Spleen (tissue), 11 donors: ENCODE results near the gene ILKAP. TPM values are rescaled to one million over a fixed set of nuclear protein-coding genes. Genes with fewer than 3 reads are reported as not detected.

Experiments
- DNase-seq: peaks from one replicate; pipeline ENCODE4 v3.0.0-alpha.2; 2020
- H3K27ac ChIP-seq, 8 donors: fragments of 200-600 bp; sonication (generic) in 7 of 8; 1 replicate in 4 of 8; 2 replicates in 4 of 8; pipeline versions ENCODE4 v1.5.0 to v1.8.0; 2016 to 2021; ENCODE audit warnings: inconsistent platforms in 4 of 8, mild to moderate bottlenecking in 4 of 8, moderate library complexity in 1 of 8
- H3K27me3 ChIP-seq, 7 donors: fragments of 200-600 bp; sonication (generic) in 6 of 7; replicated peaks in 1 of 7; 1 replicate in 4 of 7; 2 replicates in 3 of 7; pipeline versions ENCODE4 v1.5.0 to v1.8.0; 2016 to 2021; ENCODE audit warnings: inconsistent platforms in 3 of 7, mild to moderate bottlenecking in 1 of 7
- H3K36me3 ChIP-seq, 6 donors: fragments of 200-600 bp; sonication (generic) in 5 of 6; 1 replicate in 4 of 6; 2 replicates in 2 of 6; pipeline versions ENCODE4 v1.5.0 to v1.8.0; 2016 to 2021; ENCODE audit warnings: inconsistent platforms in 2 of 6
- H3K4me1 ChIP-seq, 6 donors: fragments of 200-600 bp; sonication (generic) in 5 of 6; 1 replicate in 3 of 6; 2 replicates in 3 of 6; pipeline versions ENCODE4 v1.5.0 to v1.8.0; 2016 to 2021; ENCODE audit warnings: inconsistent platforms in 3 of 6
- H3K4me3 ChIP-seq, 8 donors: fragments of 200-600 bp; sonication (generic) in 7 of 8; 1 replicate in 4 of 8; 2 replicates in 4 of 8; pipeline versions ENCODE4 v1.5.0 to v1.8.0; 2016 to 2021; ENCODE audit warnings: inconsistent platforms in 4 of 8, mild to moderate bottlenecking in 4 of 8, moderate library complexity in 2 of 8
- H3K9me3 ChIP-seq, 8 donors: fragments of 200-600 bp; sonication (generic) in 7 of 8; 1 replicate in 4 of 8; 2 replicates in 4 of 8; pipeline versions ENCODE4 v1.5.0 to v1.8.0; 2016 to 2021; ENCODE audit warnings: inconsistent platforms in 4 of 8
- POLR2A ChIP-seq, 3 donors: fragments of 450-650 bp; IDR thresholded peaks; one replicate each; pipeline ENCODE4 v1.5.1; 2017; ENCODE audit warnings: antibody characterized with exemption in 3 of 3, mild to moderate bottlenecking in 1 of 3
- POLR2AphosphoS5 ChIP-seq, 3 donors: sonication (generic); formaldehyde crosslinking; IDR thresholded peaks; one replicate each; pipeline ENCODE4 v1.5.1; 2017; ENCODE audit warnings: antibody characterized with exemption in 3 of 3
- WGBS, 5 donors: extraction: QIAGEN DNeasy Blood & Tissue Kit in 3 of 5; methylation state at CpG; one replicate each; pipeline versions ENCODE4 v1.1.5 to v1.1.7; 2013 to 2018; 5-methylcytosine and 5-hydroxymethylcytosine counted together
- intact Hi-C: fragments of 100-400 bp; cut with DNase I; formaldehyde crosslinking; loops from one replicate; pipeline ENCODE4 v1.15.0; 2023; ENCODE audit warnings: low total_unique reads
- polyA plus RNA-seq, 3 donors: library from polyadenylated mRNA; stranded (reverse); fragments of 200-250 nt; gene quantifications; one replicate each; pipeline ENCODE4 v1.2.1, GENCODE V29; 2013
- total RNA-seq, 7 donors: library from RNA; depleted of rRNA in 3 of 7; stranded (reverse); fragments of >200 nt in 3 of 7; fragmentation: NEBNext Ultra II Directional in 4 of 7; extraction: Animal tissue kit (Norgen Biotek cat#: 25700) in 4 of 7; gene quantifications; one replicate each; pipeline versions ENCODE4 v1.1.0 to v1.2.1, GENCODE V29; 2016 to 2021
- TF ChIP-seq, protein P1 (sequence below), 11 experiments: fragments of 200-600 bp in 7 of 11; fragments of 450-650 bp in 4 of 11; sonication (generic) in 4 of 11; IDR thresholded peaks in 8 of 11; conservative IDR thresholded peaks in 3 of 11; 1 replicate in 7 of 11; 2 replicates in 4 of 11; pipeline versions ENCODE4 v1.4.0 to v1.8.0; 2016 to 2021; ENCODE audit warnings: antibody characterized with exemption in 11 of 11, inconsistent platforms in 4 of 11, mild to moderate bottlenecking in 1 of 11
- donor health status: healthy with polysubstance abuse.
- donor health status: DM: no; HTN: no; CAD: no; lungs with moderate emphysema.
- donor health status: DM: no; HTN: no; CAD: no.
- donor health status: Bipolar disorder and iron deficiency.
- donor health status: healthy.
- donor health status: DM: no; HTN: no; CAD: no.
- donor health status: DM: yes; HTN: yes; CAD: no.

Gene ILKAP
- total and polyA plus RNA-seq, 10 donors, result 39.7 to 64.5 (median 50.1) TPM

DNA sequence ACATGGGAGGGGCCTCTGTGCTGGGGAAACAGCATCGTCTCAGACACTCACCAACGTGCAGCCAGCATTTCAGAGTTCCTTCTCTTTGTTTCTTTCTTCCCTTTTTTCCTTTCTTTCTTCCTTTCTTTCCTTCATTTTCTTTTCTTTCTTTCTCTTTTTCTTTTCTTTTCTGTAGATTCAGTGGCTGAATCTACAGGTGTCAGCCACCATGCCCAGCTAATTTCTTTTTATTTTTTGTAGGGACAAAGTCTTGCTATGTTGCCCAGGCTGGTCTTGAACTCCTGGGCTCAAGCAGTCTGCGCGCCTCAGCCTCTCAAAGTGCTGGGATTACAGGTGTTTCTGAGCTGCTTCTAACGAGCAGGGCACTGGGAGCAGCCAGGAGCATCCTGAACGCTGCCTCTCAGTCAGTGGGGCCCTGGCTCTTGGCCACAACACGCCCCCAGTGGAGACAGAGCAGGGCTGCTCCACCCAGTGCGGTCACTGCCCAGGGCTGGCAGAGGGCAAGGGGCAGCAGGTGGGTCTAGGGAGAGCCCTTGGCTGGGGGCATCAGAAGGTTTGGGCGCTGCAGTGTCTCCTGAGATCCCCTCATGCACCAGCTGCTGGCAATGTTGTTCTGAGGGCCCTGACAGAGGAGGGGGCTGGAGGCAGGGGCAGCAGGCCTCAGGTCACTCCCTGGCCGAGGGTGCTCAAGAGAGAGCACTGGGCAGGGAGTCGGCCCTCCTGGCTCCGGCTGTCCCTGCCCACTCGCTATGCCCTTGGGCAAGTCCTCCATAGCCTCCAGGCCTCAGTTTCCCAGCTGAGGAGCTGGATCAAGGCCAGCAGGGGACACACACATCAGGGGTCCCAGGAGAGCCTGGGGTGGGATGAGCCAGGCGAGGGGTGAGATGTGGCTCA, 69.7 kb downstream of the ILKAP start:
- TF ChIP-seq, protein P1, sequence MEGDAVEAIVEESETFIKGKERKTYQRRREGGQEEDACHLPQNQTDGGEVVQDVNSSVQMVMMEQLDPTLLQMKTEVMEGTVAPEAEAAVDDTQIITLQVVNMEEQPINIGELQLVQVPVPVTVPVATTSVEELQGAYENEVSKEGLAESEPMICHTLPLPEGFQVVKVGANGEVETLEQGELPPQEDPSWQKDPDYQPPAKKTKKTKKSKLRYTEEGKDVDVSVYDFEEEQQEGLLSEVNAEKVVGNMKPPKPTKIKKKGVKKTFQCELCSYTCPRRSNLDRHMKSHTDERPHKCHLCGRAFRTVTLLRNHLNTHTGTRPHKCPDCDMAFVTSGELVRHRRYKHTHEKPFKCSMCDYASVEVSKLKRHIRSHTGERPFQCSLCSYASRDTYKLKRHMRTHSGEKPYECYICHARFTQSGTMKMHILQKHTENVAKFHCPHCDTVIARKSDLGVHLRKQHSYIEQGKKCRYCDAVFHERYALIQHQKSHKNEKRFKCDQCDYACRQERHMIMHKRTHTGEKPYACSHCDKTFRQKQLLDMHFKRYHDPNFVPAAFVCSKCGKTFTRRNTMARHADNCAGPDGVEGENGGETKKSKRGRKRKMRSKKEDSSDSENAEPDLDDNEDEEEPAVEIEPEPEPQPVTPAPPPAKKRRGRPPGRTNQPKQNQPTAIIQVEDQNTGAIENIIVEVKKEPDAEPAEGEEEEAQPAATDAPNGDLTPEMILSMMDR (IDR thresholded peaks at IDR 0.05 in 8 of 11, conservative IDR thresholded peaks at IDR 0.05 in 3 of 11), result no peak
- TF ChIP-seq POLR2A (IDR thresholded peaks at IDR 0.05) (no peak), POLR2AphosphoS5 (IDR thresholded peaks at IDR 0.05) (no peak)
- DNase-seq, result peak; percentile 51
- no peaks in the 10 kb centered on the region for H3K36me3 ChIP-seq
- no peak overlapping the region for H3K4me3 ChIP-seq
- 63 to 80% (median 73%) methylated on average over 10 to 14 of the region's 14 CpGs for WGBS, 5 donors
- H3K27me3 ChIP-seq, result peaks cover 0 to 3% (median 0%) of the 10 kb centered on the region in 7 donors
- no peak overlapping the region for H3K27ac ChIP-seq
- peaks cover 0 to 9% (median 3%) of the 10 kb centered on the region in 6 donors for H3K4me1 ChIP-seq
- H3K9me3 ChIP-seq, result no peaks in the 10 kb centered on the region
- intact Hi-C loops, result no loop called here

DNA sequence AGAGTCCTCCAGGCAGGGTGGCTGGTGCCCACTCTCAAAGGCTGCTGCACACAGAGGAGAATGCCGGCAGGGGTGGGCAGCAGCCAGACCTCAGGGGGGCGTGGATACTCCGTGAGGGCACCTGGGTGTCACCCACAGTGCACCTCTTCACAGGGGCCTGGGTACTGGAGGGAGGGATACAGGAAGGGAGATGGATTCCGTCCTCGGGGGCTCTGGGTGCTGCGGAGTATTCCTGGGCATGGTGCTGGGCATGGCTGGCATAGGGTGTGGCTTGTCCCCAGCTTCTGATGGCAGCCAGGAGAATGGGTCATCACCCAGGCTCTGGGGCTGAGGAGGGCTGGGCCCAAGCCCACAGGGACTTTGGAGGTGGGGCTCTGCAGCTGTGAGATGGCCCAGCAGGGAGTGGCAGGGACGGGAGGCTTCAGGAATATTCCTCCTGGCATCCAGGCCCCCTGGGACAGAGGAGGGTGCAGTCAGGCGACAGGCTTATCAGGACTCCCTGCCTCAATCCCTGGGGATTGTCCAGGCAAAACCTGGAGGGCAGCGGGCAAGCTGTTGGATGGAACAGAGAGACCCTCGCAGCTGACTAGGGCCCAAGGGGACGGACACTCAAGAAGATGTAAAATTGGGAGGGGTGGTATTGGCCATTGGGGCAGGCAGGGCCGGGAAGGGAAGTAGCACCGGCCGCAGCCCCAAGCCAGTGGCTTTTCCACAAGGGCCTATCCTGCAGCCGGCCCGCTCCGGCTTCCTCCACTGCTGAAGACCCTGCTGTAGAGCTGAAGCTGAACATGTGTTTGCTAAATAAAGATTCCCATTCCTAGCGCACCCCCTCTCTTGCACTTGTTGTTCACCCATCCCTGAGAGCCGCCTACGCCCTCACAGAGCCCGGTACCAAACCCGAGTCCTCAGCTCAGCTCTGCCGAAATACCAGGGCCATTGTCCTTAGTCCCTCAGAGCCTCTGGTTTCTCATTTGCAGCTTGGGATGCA, 70.7 kb downstream of the ILKAP start:
- Histone ChIP-seq H3K4me3 (no peak overlapping the region), H3K9me3 (no peaks in the 10 kb centered on the region), H3K27ac (no peak overlapping the region), H3K27me3 (peaks cover 0 to 5% (median 0%) of the 10 kb centered on the region in 7 donors), H3K4me1 (no peaks in the 10 kb centered on the region), H3K36me3 (no peaks in the 10 kb centered on the region)
- 89 to 94% (median 92%) methylated on average over 22 to 23 of the region's 23 CpGs for WGBS, 5 donors
- intact Hi-C loops, result no loop called here
- TF ChIP-seq POLR2AphosphoS5 (IDR thresholded peaks at IDR 0.05), result no peak
- TF ChIP-seq, protein P1 (IDR thresholded peaks at IDR 0.05 in 8 of 11, conservative IDR thresholded peaks at IDR 0.05 in 3 of 11), result no peak
- TF ChIP-seq POLR2A (IDR thresholded peaks at IDR 0.05), result no peak
- peak; percentile 52 for DNase-seq

DNA sequence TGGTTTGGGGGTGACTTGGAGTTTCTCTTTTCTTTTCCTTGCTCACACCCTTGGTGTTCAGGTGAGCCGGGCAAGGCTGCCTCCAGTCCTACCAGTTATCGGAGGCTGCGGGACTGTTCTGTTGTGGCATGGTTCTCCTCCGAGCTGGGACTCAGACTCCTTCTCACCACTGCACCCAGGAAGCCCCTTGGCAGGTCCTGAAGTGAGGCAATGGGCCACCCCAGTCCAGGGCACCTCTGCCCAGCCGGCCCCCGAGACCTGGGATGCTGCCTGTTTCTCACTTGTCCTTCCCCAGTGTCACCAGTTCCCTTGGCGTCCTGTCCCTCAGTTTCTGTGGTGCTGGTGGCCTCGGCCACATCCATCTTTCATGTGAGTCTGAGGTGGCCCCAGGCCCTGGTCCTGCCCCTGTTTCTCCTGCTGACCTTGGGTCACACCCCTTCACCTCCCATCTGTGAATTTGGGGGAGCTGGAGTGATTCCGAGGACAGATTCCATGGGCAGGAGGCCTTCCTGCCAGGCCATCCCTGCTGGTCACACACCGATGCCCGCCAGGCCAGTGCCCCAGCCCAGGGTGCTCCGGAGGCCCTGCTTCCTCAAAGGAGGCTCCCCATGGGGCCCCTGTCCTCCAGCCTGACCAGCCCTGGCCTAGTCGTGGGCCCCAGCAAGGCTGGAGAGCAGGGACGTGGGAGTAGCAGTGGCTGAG, 71.6 kb downstream of the ILKAP start:
- TF ChIP-seq POLR2AphosphoS5 (IDR thresholded peaks at IDR 0.05) (no peak), POLR2A (IDR thresholded peaks at IDR 0.05) (no peak)
- TF ChIP-seq, protein P1 (IDR thresholded peaks at IDR 0.05 in 8 of 11, conservative IDR thresholded peaks at IDR 0.05 in 3 of 11), result no peak
- Histone ChIP-seq H3K9me3 (no peaks in the 10 kb centered on the region), H3K36me3 (no peaks in the 10 kb centered on the region), H3K4me1 (peaks cover 0 to 6% (median 2%) of the 10 kb centered on the region in 6 donors), H3K27me3 (peaks cover 0 to 5% (median 0%) of the 10 kb centered on the region in 7 donors), H3K4me3 (no peak overlapping the region), H3K27ac (no peak overlapping the region)
- 83 to 92% (median 91%) methylated on average over 12 to 14 of the region's 14 CpGs for WGBS, 5 donors
- intact Hi-C loops, result no loop called here
- peak; percentile 58 for DNase-seq
